ENCODE data around the gene CELF5. TPM values are rescaled to one million over a fixed set of nuclear protein-coding genes. Genes with fewer than 3 reads are reported as not detected.
"Not testable (repeated sequence)": the region's sequence is repeated elsewhere in the genome, so short reads cannot be mapped to it uniquely, and the experiment has no call there.

The CELF5 gene
- polyA plus RNA-seq, 2 donors = 0.06 to 0.16 TPM

DNA sequence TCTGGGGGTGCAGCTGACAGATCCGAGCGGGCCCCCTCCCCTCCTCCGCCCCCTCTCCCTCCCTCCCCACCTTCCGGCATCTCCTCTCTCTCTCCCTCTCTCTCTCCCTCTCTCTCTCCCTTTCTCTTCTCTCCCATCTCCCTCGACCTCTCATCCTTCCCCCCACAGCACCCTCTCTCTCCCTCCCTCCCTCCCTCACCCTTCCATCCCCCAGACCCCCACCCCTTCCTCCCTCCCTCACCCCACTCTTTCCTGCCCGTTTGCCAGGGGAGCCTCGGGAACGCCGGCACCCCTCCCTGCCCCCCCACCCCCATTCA lies 666 bp downstream of the CELF5 start:
- H3K4me1 ChIP-seq (ENCODE audit: control insufficient read depth in 2 of 2, insufficient read depth in 2 of 2, low read length in 1 of 2) = peaks cover 3% of the 10 kb centered on the region in 2 donors
- H3K4me3 ChIP-seq (ENCODE audit: low read depth in 1 of 2, low read length in 2 of 2) = no peak overlapping the region
- no peaks in the 10 kb centered on the region for H3K9me3 ChIP-seq (ENCODE audit: control insufficient read depth in 2 of 2, insufficient read depth in 1 of 2, low read depth in 1 of 2, low read length in 1 of 2)
- H3K27me3 ChIP-seq (ENCODE audit: control insufficient read depth in 1 of 2, insufficient read depth in 2 of 2, low read length in 2 of 2) = peaks cover 4 to 22% of the 10 kb centered on the region in 2 donors
- WGBS, 2 donors = 0 to 3% methylated on average over 6 to 9 of the region's 9 CpGs
- H3K36me3 ChIP-seq (ENCODE audit: control insufficient read depth in 2 of 2, insufficient read depth in 2 of 2, low read length in 1 of 2) = no peaks in the 10 kb centered on the region
- no peak overlapping the region for H3K27ac ChIP-seq (ENCODE audit: low read depth in 2 of 2, low read length in 1 of 2)

DNA sequence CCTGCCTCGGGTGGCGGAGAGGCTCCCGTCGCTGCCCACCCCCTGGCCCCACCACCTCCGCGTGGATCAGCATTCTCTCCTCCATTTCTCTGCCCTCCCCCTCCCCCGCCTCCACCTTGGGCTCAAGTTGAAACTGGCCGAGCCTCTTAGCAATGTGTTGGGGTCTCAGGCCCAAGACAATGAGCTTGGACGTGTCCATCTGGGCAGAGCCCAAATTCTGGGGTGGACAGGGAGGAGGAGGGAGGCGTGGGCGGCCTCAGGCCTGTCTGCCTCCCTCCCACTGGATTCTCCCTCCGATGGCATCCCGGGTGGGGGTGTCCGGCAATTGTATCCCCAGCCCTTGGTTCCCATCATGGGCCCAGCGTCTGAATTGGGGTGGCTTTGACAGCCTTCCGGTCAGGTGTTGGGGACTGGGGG lies 1.2 kb downstream of the CELF5 start:
- peaks cover 4 to 22% of the 10 kb centered on the region in 2 donors for H3K27me3 ChIP-seq (ENCODE audit: control insufficient read depth in 1 of 2, insufficient read depth in 2 of 2, low read length in 2 of 2)
- no peak overlapping the region for H3K4me3 ChIP-seq (ENCODE audit: low read depth in 1 of 2, low read length in 2 of 2)
- 36 to 38% methylated on average over 14 to 16 of the region's 16 CpGs for WGBS, 2 donors
- H3K4me1 ChIP-seq (ENCODE audit: control insufficient read depth in 2 of 2, insufficient read depth in 2 of 2, low read length in 1 of 2) = peaks cover 3% of the 10 kb centered on the region in 2 donors
- H3K36me3 ChIP-seq (ENCODE audit: control insufficient read depth in 2 of 2, insufficient read depth in 2 of 2, low read length in 1 of 2) = no peaks in the 10 kb centered on the region
- H3K9me3 ChIP-seq (ENCODE audit: control insufficient read depth in 2 of 2, insufficient read depth in 1 of 2, low read depth in 1 of 2, low read length in 1 of 2) = no peaks in the 10 kb centered on the region
- H3K27ac ChIP-seq (ENCODE audit: low read depth in 2 of 2, low read length in 1 of 2) = no peak overlapping the region

DNA sequence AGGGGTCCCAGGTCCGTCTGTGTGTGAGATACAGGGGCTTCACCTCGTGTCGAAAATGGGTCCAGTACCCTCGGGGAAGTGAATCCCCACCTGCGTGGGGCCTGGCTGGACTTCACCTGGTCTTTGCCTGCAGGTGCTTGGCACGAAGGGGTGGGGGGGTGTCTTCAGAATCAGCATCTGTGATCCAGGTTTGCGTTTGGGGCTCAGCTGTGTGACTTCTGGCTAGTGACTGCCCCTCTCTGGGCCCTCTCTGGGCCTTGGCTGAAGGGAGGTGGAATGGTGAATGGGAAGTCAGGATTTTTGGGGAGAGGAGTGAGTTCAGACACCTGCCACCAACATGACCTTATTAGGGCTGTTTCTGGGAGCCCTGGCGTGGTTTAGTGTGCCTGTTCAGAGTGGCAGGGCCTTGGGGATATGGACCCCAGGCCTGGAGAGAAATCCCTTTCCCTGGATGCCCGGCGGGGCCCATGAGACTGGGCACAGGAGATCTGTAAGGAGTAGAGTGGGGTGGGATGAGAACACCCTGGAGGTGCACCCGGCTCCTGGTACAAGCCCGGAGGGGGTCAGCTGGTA lies 2.7 kb downstream of the CELF5 start:
- Histone ChIP-seq H3K9me3 (ENCODE audit: control insufficient read depth in 2 of 2, insufficient read depth in 1 of 2, low read depth in 1 of 2, low read length in 1 of 2) (no peaks in the 10 kb centered on the region), H3K4me3 (ENCODE audit: low read depth in 1 of 2, low read length in 2 of 2) (no peak overlapping the region), H3K27me3 (ENCODE audit: control insufficient read depth in 1 of 2, insufficient read depth in 2 of 2, low read length in 2 of 2) (peaks cover 4 to 22% of the 10 kb centered on the region in 2 donors), H3K36me3 (ENCODE audit: control insufficient read depth in 2 of 2, insufficient read depth in 2 of 2, low read length in 1 of 2) (no peaks in the 10 kb centered on the region), H3K27ac (ENCODE audit: low read depth in 2 of 2, low read length in 1 of 2) (no peak overlapping the region), H3K4me1 (ENCODE audit: control insufficient read depth in 2 of 2, insufficient read depth in 2 of 2, low read length in 1 of 2) (peaks cover 3% of the 10 kb centered on the region in 2 donors)
- 53 to 63% methylated on average over 12 of the region's 12 CpGs for WGBS, 2 donors

DNA sequence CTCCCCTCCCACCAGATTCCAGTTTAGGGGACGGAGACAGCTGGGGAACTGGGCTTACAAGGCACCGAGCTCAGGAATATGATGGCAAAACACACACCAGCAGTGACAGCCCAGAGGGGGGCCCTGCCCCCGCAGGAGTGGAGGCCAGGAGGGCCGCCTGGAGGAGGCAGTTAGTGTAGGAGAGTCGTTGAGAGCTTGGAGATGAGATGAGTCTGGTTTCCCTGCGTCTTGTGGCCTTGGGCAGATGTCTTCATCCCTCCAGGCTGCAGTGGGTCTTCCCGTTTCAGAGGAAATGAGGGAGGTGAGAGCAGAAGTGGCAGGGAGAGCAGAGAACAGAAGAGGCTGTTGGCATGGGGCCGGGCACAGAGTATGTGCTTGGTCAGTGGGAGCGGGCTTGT lies 4.9 kb downstream of the CELF5 start:
- Histone ChIP-seq H3K4me1 (ENCODE audit: control insufficient read depth in 2 of 2, insufficient read depth in 2 of 2, low read length in 1 of 2) (peaks cover under 1 to 3% of the 10 kb centered on the region in 2 donors), H3K27me3 (ENCODE audit: control insufficient read depth in 1 of 2, insufficient read depth in 2 of 2, low read length in 2 of 2) (peaks cover 4 to 22% of the 10 kb centered on the region in 2 donors), H3K4me3 (ENCODE audit: low read depth in 1 of 2, low read length in 2 of 2) (no peak overlapping the region), H3K27ac (ENCODE audit: low read depth in 2 of 2, low read length in 1 of 2) (no peak overlapping the region), H3K9me3 (ENCODE audit: control insufficient read depth in 2 of 2, insufficient read depth in 1 of 2, low read depth in 1 of 2, low read length in 1 of 2) (no peaks in the 10 kb centered on the region), H3K36me3 (ENCODE audit: control insufficient read depth in 2 of 2, insufficient read depth in 2 of 2, low read length in 1 of 2) (no peaks in the 10 kb centered on the region)
- WGBS, 2 donors = 53 to 55% methylated on average over 9 of the region's 9 CpGs

DNA sequence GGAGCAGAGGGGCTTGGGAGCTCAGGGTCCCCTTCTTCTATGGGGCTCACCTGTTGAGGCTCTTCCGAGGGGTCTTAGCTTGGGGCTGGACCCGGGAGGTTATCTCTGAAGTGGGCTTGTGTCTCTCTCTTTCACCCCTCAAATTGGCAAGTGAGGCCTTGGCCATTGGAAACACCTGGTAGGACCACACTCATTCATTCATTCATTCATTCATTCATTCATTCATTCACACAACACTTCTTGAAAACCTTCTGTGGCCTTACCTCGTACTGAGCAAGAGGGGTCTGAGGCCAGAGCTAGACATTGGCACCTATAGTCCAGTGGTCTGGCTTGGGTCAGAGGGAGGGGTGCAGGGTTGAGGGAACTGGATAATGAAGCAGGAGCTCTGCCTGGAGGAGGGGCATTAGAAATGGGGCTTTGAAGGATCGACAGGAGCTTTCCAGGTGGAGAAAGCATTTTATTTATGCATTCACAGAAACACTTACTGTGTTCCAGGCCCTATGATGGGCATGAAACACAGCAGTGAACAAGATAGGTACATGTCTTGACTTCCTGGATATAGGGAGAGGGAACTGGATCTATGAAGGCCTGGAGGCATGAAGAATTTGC lies 5.5 kb downstream of the CELF5 start:
- Histone ChIP-seq H3K4me1 (ENCODE audit: control insufficient read depth in 2 of 2, insufficient read depth in 2 of 2, low read length in 1 of 2) (no peaks in the 10 kb centered on the region), H3K27me3 (ENCODE audit: control insufficient read depth in 1 of 2, insufficient read depth in 2 of 2, low read length in 2 of 2) (peaks cover 4 to 19% of the 10 kb centered on the region in 2 donors), H3K27ac (ENCODE audit: low read depth in 2 of 2, low read length in 1 of 2) (no peak overlapping the region), H3K36me3 (ENCODE audit: control insufficient read depth in 2 of 2, insufficient read depth in 2 of 2, low read length in 1 of 2) (no peaks in the 10 kb centered on the region), H3K4me3 (ENCODE audit: low read depth in 1 of 2, low read length in 2 of 2) (no peak overlapping the region), H3K9me3 (ENCODE audit: control insufficient read depth in 2 of 2, insufficient read depth in 1 of 2, low read depth in 1 of 2, low read length in 1 of 2) (no peaks in the 10 kb centered on the region)
- 80 to 86% methylated on average over 4 of the region's 4 CpGs for WGBS, 2 donors

DNA sequence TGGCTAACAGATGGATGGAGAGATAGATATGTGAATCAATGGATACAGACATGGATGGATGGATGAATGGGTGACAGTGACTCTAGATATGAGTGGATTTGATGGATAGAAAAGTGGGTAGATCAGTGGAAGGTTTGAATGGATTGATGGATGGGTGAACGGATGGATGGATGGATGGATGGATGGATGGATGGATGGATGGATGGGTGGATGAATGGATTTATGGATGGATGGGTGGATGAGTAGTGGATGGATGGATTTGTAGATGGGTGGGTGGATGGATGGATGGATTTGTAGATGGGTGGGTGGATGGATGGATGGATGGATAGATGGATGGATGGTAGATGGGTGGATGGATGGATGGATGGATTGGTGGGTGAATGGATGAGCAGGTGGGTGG lies 6.8 kb downstream of the CELF5 start:
- Histone ChIP-seq H3K27ac (ENCODE audit: low read depth in 2 of 2, low read length in 1 of 2) (no peak overlapping the region), H3K4me1 (ENCODE audit: control insufficient read depth in 2 of 2, insufficient read depth in 2 of 2, low read length in 1 of 2) (no peaks in the 10 kb centered on the region), H3K4me3 (ENCODE audit: low read depth in 1 of 2, low read length in 2 of 2) (no peak overlapping the region), H3K27me3 (ENCODE audit: control insufficient read depth in 1 of 2, insufficient read depth in 2 of 2, low read length in 2 of 2) (peaks cover 4 to 15% of the 10 kb centered on the region in 2 donors), H3K36me3 (ENCODE audit: control insufficient read depth in 2 of 2, insufficient read depth in 2 of 2, low read length in 1 of 2) (no peaks in the 10 kb centered on the region), H3K9me3 (ENCODE audit: control insufficient read depth in 2 of 2, insufficient read depth in 1 of 2, low read depth in 1 of 2, low read length in 1 of 2) (no peaks in the 10 kb centered on the region)
- WGBS, 2 donors = 94 to 97% methylated on average over 1 of the region's 1 CpG

DNA sequence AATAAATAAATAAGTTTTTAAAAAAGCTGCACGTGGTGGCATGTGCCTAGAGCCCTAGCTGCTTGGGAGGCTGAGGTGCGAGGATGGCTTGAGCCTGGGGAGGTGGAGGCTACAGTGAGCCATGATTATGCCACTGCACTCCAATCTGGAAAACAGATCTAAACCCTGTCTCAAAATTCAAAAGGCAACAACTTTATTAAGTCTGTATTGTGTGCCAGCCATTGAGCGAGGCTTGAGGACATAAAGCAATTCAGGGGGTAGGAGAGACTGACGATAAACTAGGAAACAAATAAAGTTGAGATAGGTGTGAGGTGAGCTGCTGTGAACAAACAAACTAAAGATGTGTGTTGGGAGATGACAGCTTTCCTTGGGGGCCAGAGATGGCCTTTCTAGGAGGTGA lies 8.7 kb downstream of the CELF5 start:
- WGBS, 2 donors = 69 to 72% methylated on average over 4 of the region's 4 CpGs
- Histone ChIP-seq H3K36me3 (ENCODE audit: control insufficient read depth in 2 of 2, insufficient read depth in 2 of 2, low read length in 1 of 2) (no peaks in the 10 kb centered on the region), H3K4me3 (ENCODE audit: low read depth in 1 of 2, low read length in 2 of 2) (no peak overlapping the region)

DNA sequence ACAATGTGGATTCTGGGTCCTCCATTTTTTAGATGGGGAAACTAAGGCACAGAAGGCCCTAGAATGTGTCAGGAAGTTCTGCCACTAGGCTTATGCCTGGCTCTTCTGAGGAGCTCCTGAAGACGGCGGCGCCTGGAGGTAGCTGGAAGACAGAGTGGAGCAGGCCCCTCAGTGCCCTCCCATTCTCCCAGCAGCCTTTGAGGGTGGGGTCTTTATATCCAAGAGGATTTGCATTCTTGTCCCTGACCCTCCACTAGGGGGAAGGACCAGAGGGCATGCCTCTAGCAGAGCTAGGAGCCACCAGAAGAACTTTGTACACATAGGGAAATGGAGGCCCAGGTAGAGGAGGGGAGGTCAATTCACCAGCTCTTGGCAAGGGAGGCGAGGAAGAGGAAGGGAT lies 9.4 kb downstream of the CELF5 start:
- H3K36me3 ChIP-seq (ENCODE audit: control insufficient read depth in 2 of 2, insufficient read depth in 2 of 2, low read length in 1 of 2) = no peaks in the 10 kb centered on the region
- 75 to 80% methylated on average over 4 of the region's 4 CpGs for WGBS, 2 donors
- H3K9me3 ChIP-seq (ENCODE audit: control insufficient read depth in 2 of 2, insufficient read depth in 1 of 2, low read depth in 1 of 2, low read length in 1 of 2) = no peaks in the 10 kb centered on the region
- H3K27ac ChIP-seq (ENCODE audit: low read depth in 2 of 2, low read length in 1 of 2) = no peak overlapping the region
- H3K27me3 ChIP-seq (ENCODE audit: control insufficient read depth in 1 of 2, insufficient read depth in 2 of 2, low read length in 2 of 2) = peaks cover 0 to 10% of the 10 kb centered on the region in 2 donors
- H3K4me1 ChIP-seq (ENCODE audit: control insufficient read depth in 2 of 2, insufficient read depth in 2 of 2, low read length in 1 of 2) = no peaks in the 10 kb centered on the region
- no peak overlapping the region for H3K4me3 ChIP-seq (ENCODE audit: low read depth in 1 of 2, low read length in 2 of 2)

More for the DNA sequence above, 8.7 kb downstream of the CELF5 start:
- Histone ChIP-seq H3K9me3 (ENCODE audit: control insufficient read depth in 2 of 2, insufficient read depth in 1 of 2, low read depth in 1 of 2, low read length in 1 of 2) (no peaks in the 10 kb centered on the region), H3K27ac (ENCODE audit: low read depth in 2 of 2, low read length in 1 of 2) (no peak overlapping the region), H3K27me3 (ENCODE audit: control insufficient read depth in 1 of 2, insufficient read depth in 2 of 2, low read length in 2 of 2) (peaks cover 0 to 14% of the 10 kb centered on the region in 2 donors), H3K4me1 (ENCODE audit: control insufficient read depth in 2 of 2, insufficient read depth in 2 of 2, low read length in 1 of 2) (no peaks in the 10 kb centered on the region)

DNA sequence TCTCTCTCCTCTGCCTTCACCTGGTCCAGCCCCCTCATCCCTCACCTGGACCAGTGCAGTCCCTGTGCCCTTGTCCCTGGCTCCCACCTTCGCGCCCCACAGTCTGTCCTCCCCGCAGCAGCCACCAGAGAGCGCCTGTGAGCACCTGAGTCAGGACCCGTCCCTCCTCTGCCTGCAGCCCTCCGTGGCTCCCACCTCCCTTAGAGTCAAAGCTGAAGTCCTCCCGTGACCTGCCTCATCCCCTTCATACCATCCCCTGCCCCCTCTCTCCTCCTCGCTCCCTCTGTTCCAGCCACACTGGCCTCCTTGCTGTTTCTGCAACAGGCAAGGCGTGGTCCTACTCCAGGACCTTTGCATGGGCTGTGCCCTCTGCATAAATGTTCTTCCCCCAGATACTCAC lies 10.3 kb downstream of the CELF5 start:
- WGBS, 2 donors = 62% methylated on average over 9 of the region's 9 CpGs
- Histone ChIP-seq H3K9me3 (ENCODE audit: control insufficient read depth in 2 of 2, insufficient read depth in 1 of 2, low read depth in 1 of 2, low read length in 1 of 2) (no peaks in the 10 kb centered on the region), H3K4me1 (ENCODE audit: control insufficient read depth in 2 of 2, insufficient read depth in 2 of 2, low read length in 1 of 2) (no peaks in the 10 kb centered on the region), H3K27me3 (ENCODE audit: control insufficient read depth in 1 of 2, insufficient read depth in 2 of 2, low read length in 2 of 2) (peaks cover 0 to 3% of the 10 kb centered on the region in 2 donors), H3K27ac (ENCODE audit: low read depth in 2 of 2, low read length in 1 of 2) (no peak overlapping the region), H3K4me3 (ENCODE audit: low read depth in 1 of 2, low read length in 2 of 2) (no peak overlapping the region), H3K36me3 (ENCODE audit: control insufficient read depth in 2 of 2, insufficient read depth in 2 of 2, low read length in 1 of 2) (no peaks in the 10 kb centered on the region)

DNA sequence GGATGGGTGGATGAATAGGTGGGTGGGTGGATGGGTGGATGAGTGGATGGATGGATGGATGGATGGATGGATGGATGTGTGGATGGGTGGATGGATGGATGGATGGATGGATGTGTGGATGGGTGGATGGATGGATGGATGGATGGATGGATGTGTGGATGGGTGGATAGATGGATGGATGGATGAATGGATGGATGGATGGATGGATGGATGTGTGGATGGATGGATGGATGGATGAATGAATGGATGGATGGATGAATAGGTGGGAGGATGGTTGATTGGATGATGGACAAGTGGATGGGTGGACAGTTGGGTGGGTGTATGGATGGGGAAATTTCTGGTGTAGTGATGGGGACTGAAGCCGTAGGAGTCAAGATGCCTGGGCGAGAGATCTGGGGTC lies 11.1 kb downstream of the CELF5 start:
- H3K9me3 ChIP-seq (ENCODE audit: control insufficient read depth in 2 of 2, insufficient read depth in 1 of 2, low read depth in 1 of 2, low read length in 1 of 2); H3K4me1 ChIP-seq (ENCODE audit: control insufficient read depth in 2 of 2, insufficient read depth in 2 of 2, low read length in 1 of 2); H3K27me3 ChIP-seq (ENCODE audit: control insufficient read depth in 1 of 2, insufficient read depth in 2 of 2, low read length in 2 of 2); H3K27ac ChIP-seq (ENCODE audit: low read depth in 2 of 2, low read length in 1 of 2); H3K36me3 ChIP-seq (ENCODE audit: control insufficient read depth in 2 of 2, insufficient read depth in 2 of 2, low read length in 1 of 2); H3K4me3 ChIP-seq (ENCODE audit: low read depth in 1 of 2, low read length in 2 of 2): not testable (repeated sequence)
- 85% methylated on average over 2 of the region's 2 CpGs for WGBS, 2 donors

Data from esophagus (tissue), 2 donors.